Duodenal mucosa (tissue), 2 donors: ENCODE measurements around the gene PLXNA4.

Experiments used
- H3K27ac ChIP-seq: one replicate; pipeline ENCODE4 v1.7.0; 2013; ENCODE audit warnings: low read depth, low read length
- H3K27me3 ChIP-seq, 2 donors: one replicate each; pipeline ENCODE4 v1.7.0; 2013; ENCODE audit warnings: low read length in 2 of 2, control low read depth in 1 of 2; ENCODE audit not compliant: insufficient read depth in 2 of 2, control insufficient read depth in 1 of 2
- H3K36me3 ChIP-seq, 2 donors: one replicate each; pipeline ENCODE4 v1.7.0; 2013; ENCODE audit warnings: low read length in 2 of 2, control low read depth in 1 of 2; ENCODE audit not compliant: insufficient read depth in 2 of 2, control insufficient read depth in 1 of 2
- H3K4me1 ChIP-seq, 2 donors: one replicate each; pipeline ENCODE4 v1.7.0; 2013; ENCODE audit warnings: low read length in 2 of 2, control low read depth in 1 of 2; ENCODE audit not compliant: insufficient read depth in 2 of 2, control insufficient read depth in 1 of 2
- H3K4me3 ChIP-seq, 2 donors: one replicate each; pipeline ENCODE4 v1.7.0; 2013; ENCODE audit warnings: low read length in 2 of 2, low read depth in 1 of 2
- H3K9ac ChIP-seq, 2 donors: one replicate each; pipeline ENCODE4 v1.7.0; 2013; ENCODE audit warnings: low read length in 2 of 2, low read depth in 1 of 2
- H3K9me3 ChIP-seq, 2 donors: one replicate each; pipeline ENCODE4 v1.7.0; 2013; ENCODE audit warnings: low read length in 2 of 2, control low read depth in 1 of 2; ENCODE audit not compliant: control insufficient read depth in 1 of 2

Gene PLXNA4

GRCh38 chr7:132137681-132138080 lies 438.6 kb downstream of the PLXNA4 start:
- Histone ChIP-seq H3K4me1 (no peaks in the 10 kb centered on the region), H3K27me3 (no peaks in the 10 kb centered on the region), H3K9ac (no peak overlapping the region), H3K9me3 (no peaks in the 10 kb centered on the region), H3K27ac (no peak overlapping the region), H3K4me3 (no peak overlapping the region), H3K36me3 (no peaks in the 10 kb centered on the region)

GRCh38 chr7:132135746-132136385 lies 440.4 kb downstream of the PLXNA4 start:
- H3K36me3 ChIP-seq: no peaks in the 10 kb centered on the region
- H3K27me3 ChIP-seq: no peaks in the 10 kb centered on the region
- H3K9me3 ChIP-seq: no peaks in the 10 kb centered on the region
- no peaks in the 10 kb centered on the region for H3K4me1 ChIP-seq
- no peak overlapping the region for H3K27ac ChIP-seq
- H3K4me3 ChIP-seq: no peak overlapping the region
- no peak overlapping the region for H3K9ac ChIP-seq

- Histone ChIP-seq H3K4me1 (no peaks in the 10 kb centered on the region), H3K9ac (no peak overlapping the region), H3K27ac (no peak overlapping the region), H3K9me3 (no peaks in the 10 kb centered on the region), H3K4me3 (no peak overlapping the region), H3K27me3 (no peaks in the 10 kb centered on the region), H3K36me3 (no peaks in the 10 kb centered on the region)
These were observed 441.3 kb downstream of the PLXNA4 start for GRCh38 chr7:132134814-132135445.

GRCh38 chr7:132133501-132133900 lies 442.8 kb downstream of the PLXNA4 start:
- Histone ChIP-seq H3K36me3 (no peaks in the 10 kb centered on the region), H3K9ac (no peak overlapping the region), H3K4me3 (no peak overlapping the region), H3K27me3 (no peaks in the 10 kb centered on the region), H3K4me1 (no peaks in the 10 kb centered on the region), H3K27ac (no peak overlapping the region), H3K9me3 (no peaks in the 10 kb centered on the region)

- H3K27ac ChIP-seq: no peak overlapping the region
- H3K27me3 ChIP-seq: no peaks in the 10 kb centered on the region
- no peaks in the 10 kb centered on the region for H3K36me3 ChIP-seq
- no peaks in the 10 kb centered on the region for H3K4me1 ChIP-seq
- no peak overlapping the region for H3K9ac ChIP-seq
- H3K9me3 ChIP-seq: no peaks in the 10 kb centered on the region
- H3K4me3 ChIP-seq: no peak overlapping the region
These were observed 445.1 kb downstream of the PLXNA4 start for GRCh38 chr7:132131196-132131595.

- Histone ChIP-seq H3K4me1 (no peaks in the 10 kb centered on the region), H3K9ac (no peak overlapping the region), H3K27me3 (no peaks in the 10 kb centered on the region), H3K9me3 (no peaks in the 10 kb centered on the region), H3K4me3 (no peak overlapping the region), H3K36me3 (no peaks in the 10 kb centered on the region), H3K27ac (no peak overlapping the region)
These were observed 445.8 kb downstream of the PLXNA4 start for GRCh38 chr7:132130497-132130896.

- no peaks in the 10 kb centered on the region for H3K27me3 ChIP-seq
- no peaks in the 10 kb centered on the region for H3K4me1 ChIP-seq
- no peaks in the 10 kb centered on the region for H3K9me3 ChIP-seq
- no peaks in the 10 kb centered on the region for H3K36me3 ChIP-seq
- no peak overlapping the region for H3K27ac ChIP-seq
- H3K4me3 ChIP-seq: no peak overlapping the region
- no peak overlapping the region for H3K9ac ChIP-seq
These were observed 450.2 kb downstream of the PLXNA4 start for GRCh38 chr7:132125872-132126595.

GRCh38 chr7:132125096-132125495 lies 451.2 kb downstream of the PLXNA4 start:
- Histone ChIP-seq H3K4me1 (no peaks in the 10 kb centered on the region), H3K27ac (no peak overlapping the region), H3K4me3 (no peak overlapping the region), H3K9ac (no peak overlapping the region), H3K27me3 (no peaks in the 10 kb centered on the region), H3K36me3 (no peaks in the 10 kb centered on the region), H3K9me3 (no peaks in the 10 kb centered on the region)

- Histone ChIP-seq H3K4me1 (no peaks in the 10 kb centered on the region), H3K27me3 (no peaks in the 10 kb centered on the region), H3K36me3 (no peaks in the 10 kb centered on the region)
These were observed 451.7 kb downstream of the PLXNA4 start for GRCh38 chr7:132124575-132124974.

GRCh38 chr7:132123773-132124172 lies 452.5 kb downstream of the PLXNA4 start:
- H3K4me3 ChIP-seq: no peak overlapping the region
- no peaks in the 10 kb centered on the region for H3K36me3 ChIP-seq
- no peaks in the 10 kb centered on the region for H3K4me1 ChIP-seq
- H3K9ac ChIP-seq: no peak overlapping the region
- H3K27me3 ChIP-seq: no peaks in the 10 kb centered on the region
- H3K9me3 ChIP-seq: no peaks in the 10 kb centered on the region
- no peak overlapping the region for H3K27ac ChIP-seq

More at GRCh38 chr7:132124575-132124974, 451.7 kb downstream of the PLXNA4 start:
- H3K9ac ChIP-seq: no peak overlapping the region
- no peak overlapping the region for H3K27ac ChIP-seq
- H3K9me3 ChIP-seq: no peaks in the 10 kb centered on the region
- H3K4me3 ChIP-seq: no peak overlapping the region
